HG02678 (cell line): ENCODE measurements around the gene GLRA1.
"Not testable (repeated sequence)": the region's sequence is repeated elsewhere in the genome, so short reads cannot be mapped to it uniquely, and the experiment has no call there.

ENCODE experiments used
- ATAC-seq: cut with Tn5 transposase; IDR thresholded peaks from one replicate; pipeline ENCODE4 v1.9.1; 2021; ENCODE audit warnings: mild to moderate bottlenecking, moderate library complexity; ENCODE audit not compliant: unreplicated experiment

Gene GLRA1

GRCh38 chr5:151921916-151922315 is 2.7 kb downstream of the GLRA1 start:
- no peak for ATAC-seq

DNA sequence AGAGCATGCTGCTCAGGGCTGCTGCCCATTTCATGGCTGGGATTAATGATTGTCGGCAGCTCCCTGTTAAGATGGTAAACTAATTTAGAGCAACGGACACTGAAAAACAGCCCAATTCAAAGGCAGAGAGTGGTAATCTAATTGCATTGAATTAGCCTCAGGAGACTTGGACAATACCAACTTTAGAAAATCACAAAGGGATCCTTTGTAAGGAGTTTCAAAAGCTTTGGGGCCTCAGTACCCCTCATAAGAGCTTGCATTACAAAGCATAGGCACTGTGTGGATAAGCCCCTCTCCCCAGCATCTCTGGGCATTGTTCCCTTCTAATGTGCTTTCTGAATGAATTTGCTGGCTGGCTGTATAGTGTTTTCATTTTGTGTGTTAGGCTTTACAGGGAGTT is 6.7 kb downstream of the GLRA1 start:
- no peak for ATAC-seq

DNA sequence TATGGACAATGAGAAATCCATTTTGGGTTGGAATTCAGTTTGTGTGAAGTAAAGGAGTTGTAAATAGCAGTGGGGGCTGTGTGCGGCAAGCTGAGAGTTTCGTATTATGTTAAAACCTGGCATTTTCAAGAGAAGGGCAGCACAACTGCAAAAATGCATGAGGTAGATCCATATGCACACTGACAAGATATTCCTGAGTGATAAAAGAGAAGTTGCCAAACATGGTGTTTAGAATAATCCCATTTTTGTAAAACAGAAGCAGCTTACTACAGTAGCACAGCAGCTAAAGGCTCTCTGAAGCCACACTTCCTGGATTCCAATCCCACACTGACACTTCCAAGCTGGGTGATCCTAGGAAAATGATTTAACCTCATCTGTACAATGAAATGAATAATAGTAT is 11.2 kb downstream of the GLRA1 start:
- no peak for ATAC-seq

DNA sequence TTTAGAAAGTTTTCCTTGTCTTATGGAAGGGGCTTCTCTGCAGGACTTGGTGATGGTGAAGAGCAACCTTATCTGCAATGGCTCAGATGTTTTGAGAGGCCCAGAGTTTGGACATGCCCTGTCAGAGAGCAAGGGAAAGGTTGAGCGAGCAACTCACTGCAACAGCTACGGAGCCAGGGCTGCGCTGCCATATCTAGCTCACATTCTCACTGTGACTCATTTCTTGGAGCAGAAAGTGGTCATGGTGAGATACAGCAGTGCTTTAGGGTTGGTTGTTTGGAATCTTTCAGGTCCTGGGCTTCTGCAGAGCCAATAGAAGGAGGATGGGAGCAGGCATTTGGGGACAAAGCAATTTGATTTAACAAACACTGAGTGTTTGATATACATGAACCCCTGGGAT is 12.3 kb downstream of the GLRA1 start:
- ATAC-seq, result no peak

- ATAC-seq, result no peak
Measured at GRCh38 chr5:151911011-151911410, 13.6 kb downstream of the GLRA1 start.

GRCh38 chr5:151909628-151910027 is 15.0 kb downstream of the GLRA1 start:
- ATAC-seq, result no peak

DNA sequence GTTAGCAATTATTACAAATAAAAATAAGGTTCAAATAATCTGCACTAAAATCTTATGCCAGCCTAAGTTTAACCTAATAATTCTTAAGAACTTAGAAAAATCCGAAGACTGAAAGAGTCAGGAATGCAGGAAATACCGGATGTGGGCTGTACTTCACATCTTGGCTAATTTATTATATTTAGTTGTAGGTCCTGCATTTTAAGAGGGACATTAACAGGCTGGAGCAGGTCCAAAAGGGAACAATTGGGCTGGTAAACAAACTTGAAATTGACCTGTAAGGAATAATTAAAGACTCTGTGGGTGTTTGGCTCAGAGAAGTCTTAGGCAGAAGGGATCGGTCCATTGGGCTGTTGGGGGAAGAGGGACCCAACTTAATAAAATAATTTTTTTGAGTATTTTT is 18.4 kb downstream of the GLRA1 start:
- ATAC-seq, result no peak

DNA sequence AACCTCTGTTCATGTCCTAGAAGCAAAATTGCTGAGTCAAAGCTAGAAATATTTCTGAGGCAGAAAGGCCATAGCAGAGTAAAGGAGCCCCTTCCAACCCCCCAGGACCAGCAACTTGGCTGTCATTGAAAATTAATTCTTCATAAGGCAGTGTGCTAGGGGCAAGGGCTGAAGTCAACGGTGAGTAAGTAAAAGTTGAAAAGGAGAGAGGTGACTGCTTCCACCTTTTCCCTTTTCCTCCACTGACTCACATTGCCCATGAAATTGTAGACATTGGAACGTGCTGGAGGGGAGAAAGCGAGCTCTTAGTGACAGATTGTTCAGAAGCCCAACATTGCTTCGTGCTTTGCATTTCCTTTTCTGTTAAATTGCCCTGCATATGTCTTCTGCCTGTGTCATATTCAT is 19.1 kb downstream of the GLRA1 start:
- no peak for ATAC-seq

DNA sequence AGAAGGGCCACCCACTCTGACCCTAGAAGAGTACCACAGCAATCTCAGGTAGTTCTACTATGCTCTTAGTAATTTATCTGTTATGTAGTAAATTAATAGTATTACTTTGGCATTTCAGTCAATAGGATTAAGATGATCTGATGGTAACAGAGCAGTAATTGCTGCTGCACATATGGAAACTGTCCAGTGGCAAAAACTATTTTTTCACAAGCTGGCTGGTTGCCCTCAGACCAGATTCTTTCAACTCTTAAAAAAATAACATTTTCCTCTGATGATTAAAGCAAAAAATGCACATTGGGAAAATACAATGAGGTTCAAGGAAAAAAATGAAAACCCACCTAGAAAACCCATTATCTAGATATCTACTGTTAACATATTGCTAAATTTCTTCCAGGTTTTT is 19.7 kb downstream of the GLRA1 start:
- ATAC-seq, result no peak

DNA sequence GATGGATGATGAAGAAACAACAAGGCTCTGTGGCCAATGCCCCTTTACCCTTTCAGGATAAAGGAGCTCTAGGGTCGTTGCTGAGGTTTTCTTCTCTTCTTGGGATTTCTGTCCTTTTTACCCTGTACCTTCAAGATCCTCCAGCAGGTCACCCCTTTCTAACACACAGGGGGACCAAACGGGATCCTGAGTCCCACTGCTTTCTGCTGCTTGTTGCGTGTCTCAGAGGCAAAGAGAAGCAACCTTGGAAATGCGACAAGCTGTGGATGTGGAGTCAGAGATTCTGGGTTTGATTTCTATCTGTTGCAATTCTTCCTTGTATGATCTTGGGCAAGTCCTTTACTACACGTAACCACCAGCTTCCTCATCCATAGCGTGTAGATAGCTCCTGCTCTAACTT is 20.5 kb downstream of the GLRA1 start:
- ATAC-seq, result no peak

DNA sequence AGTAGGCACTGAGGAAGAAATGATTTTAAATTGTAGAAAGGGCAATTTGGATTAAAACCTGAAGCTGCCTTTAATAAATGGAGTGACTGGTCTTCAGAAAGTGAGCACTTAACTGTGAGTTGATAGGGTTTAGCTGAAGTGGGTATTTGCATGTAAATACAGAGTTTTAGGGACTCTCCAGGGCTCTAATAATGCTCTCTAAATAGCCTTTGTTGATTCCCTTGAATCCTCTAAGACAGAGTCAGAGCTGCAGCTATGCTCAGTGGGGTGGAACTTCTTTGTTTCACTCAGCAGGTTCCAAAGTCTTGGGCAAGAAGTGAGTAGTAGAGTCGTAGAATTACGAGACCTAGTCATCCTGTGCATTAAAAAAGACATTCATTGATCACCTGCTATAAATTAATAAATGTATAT is 21.4 kb downstream of the GLRA1 start:
- peak; percentile 94 for ATAC-seq

DNA sequence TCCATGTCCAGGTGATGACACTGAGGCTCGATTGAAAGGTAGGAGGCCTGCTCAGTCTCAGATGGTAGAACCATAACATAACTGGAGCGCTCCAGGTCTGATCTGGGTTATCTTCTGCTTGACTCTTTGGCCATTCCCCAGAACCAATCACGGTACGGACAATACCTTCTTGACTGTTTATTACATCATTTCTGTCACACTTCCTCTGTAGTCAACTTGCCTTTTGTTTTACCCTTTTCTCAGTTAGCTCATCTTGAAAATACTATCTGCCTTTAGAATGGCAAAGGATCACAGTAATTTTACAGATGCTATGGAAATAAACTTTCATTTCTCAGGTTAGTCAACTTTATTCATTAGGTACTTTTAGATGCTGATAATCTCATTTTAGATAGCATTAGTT is 22.4 kb downstream of the GLRA1 start:
- no peak for ATAC-seq

DNA sequence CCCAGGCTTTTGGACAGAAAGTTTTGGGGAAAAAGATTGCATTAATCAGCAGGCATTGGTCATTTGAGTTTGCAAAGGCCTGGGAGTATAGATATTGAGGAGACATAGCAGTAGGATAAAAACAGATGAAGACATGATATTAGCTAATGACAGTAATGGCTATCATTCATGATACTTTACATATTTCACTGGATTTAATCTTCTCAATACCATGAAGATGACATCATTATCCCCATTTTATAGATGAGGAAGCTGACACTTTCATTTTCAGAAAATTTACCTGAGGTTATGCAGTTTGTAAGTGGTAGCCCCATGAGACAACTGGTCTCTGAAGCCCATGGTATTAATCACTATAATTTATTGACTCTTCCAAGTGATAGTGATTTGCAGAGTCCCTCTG is 23.0 kb downstream of the GLRA1 start:
- ATAC-seq, result no peak

- ATAC-seq, result no peak
Measured at GRCh38 chr5:151900891-151901290, 23.8 kb downstream of the GLRA1 start.

GRCh38 chr5:151899399-151899798 is 25.3 kb downstream of the GLRA1 start:
- ATAC-seq, result no peak

DNA sequence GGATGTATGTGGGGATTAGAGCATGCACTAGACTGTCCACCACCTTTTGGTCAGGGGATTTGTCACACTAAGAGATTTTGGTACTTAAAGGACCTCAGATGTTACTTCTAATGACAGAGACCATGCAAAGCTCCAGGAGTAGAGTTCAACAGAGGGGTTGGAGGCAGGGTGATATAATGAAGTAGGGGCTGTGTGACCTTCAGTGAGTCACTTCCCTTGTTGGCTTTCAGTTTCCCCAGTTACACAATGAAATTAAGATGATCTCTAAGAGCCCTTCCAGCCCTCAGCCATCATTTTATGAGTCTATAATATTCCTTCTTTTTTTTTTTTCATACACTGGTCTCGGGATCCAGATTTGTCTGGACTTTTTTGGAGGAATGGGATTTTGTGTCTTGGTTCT is 26.8 kb downstream of the GLRA1 start:
- ATAC-seq, result no peak

GRCh38 chr5:151897020-151897552 is 27.6 kb downstream of the GLRA1 start:
- ATAC-seq, result no peak

DNA sequence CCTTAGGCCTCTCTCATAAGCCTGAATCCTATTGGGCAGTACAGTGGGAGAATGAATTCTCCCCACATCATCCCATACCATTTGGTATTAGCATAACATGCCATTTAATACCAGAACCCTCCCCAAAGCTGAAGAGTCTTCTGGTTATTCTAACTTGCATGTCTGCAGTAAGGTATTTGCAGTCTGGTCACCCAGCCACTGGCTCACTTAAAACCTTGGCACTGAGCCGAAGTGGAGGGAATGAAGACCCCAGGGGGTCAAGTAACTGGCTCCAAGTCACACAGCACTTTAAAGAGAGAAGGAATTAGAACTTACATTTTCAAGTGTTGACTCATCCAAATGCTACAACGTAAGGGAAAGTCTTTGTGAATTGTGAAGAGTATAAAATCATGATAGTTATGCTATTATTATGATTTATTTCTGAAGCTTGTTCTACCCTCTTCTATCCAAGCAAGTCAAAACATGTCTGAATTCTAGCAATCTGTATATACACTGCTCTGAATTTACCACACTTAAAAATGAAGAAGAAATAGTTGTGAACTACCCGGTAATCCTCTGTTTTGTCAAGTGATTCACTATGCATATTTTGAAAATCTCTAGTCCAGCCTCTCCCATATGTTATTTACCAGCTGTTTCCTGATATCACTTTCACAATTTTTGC is 28.5 kb downstream of the GLRA1 start:
- no peak for ATAC-seq

- ATAC-seq, result no peak
Measured at GRCh38 chr5:151895660-151896030, 29.0 kb downstream of the GLRA1 start.

GRCh38 chr5:151893485-151893884 is 31.2 kb downstream of the GLRA1 start:
- not testable (repeated sequence) for ATAC-seq

DNA sequence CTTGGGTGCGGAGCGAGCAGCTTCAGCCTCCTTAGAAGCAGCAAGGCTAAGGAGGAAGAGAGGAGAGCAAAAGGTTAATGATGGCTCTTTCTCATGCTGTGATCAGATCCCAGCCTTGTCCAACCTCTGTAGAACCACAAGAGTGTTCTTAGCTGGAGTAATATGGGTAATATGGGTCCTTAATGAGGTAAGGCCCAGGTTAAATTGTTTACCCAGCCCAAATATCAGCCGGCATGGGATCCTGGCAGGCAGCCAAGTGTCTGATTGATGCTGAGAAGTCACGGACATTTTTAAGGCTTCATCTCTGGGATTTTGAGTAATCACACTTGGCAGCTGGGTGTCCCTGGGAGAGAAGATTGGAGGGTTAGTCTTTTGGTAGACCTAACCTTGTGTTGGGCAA is 32.3 kb downstream of the GLRA1 start:
- ATAC-seq, result no peak

DNA sequence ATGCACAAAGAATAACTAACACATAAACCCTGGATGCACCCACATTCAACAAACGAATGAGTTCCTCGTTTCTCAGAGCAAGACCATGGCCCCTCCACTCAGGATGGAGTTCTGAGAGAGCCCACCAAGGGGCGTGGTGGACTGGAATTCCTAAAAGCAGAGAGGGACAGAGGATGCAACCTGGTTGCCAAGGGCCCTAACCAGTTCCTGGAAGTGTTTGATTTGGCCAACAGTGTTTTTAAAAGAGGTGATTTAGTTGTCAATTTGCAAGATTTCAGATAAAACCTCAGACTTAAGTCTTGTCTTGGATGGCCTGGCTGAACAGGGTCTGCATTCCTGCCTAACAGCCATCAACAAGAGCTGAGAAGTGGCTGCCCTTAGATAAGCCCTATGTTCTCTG is 34.4 kb downstream of the GLRA1 start:
- no peak for ATAC-seq

GRCh38 chr5:151889614-151890013 is 35.0 kb downstream of the GLRA1 start:
- no peak for ATAC-seq
